K562 treated with DMSO at 1 percent for 48 hours (cell line): ENCODE measurements around the gene THOC3. TPM values are rescaled to one million over a fixed set of nuclear protein-coding genes. Genes with fewer than 3 reads are reported as not detected.

Experiments
- total RNA-seq: library from RNA; unstranded; fragments of 300-600 nt; gene quantifications from 2 replicates; pipeline ENCODE4 v1.2.3, GENCODE V29; 2022; ENCODE audit warnings: low replicate concordance; ENCODE audit errors: extremely low read depth

THOC3 gene, protein sequence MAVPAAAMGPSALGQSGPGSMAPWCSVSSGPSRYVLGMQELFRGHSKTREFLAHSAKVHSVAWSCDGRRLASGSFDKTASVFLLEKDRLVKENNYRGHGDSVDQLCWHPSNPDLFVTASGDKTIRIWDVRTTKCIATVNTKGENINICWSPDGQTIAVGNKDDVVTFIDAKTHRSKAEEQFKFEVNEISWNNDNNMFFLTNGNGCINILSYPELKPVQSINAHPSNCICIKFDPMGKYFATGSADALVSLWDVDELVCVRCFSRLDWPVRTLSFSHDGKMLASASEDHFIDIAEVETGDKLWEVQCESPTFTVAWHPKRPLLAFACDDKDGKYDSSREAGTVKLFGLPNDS
- not detected in 2 replicates for total RNA-seq

GRCh38 chr5:175967471-175968372, at the start of gene THOC3:
Gene THOC3 (minus strand): TSS chr5:175968315. CDS start chr5:175968208, 107 bp downstream.

Other genes starting within 250 kb of the THOC3 start
- gene CPLX2, start 96.7 kb downstream of the THOC3 start, total RNA-seq: not detected in 2 replicates